HEK293 (cell line): ENCODE results near the gene GPR137C.

Source experiments
- CTCF ChIA-PET: fragments of 350-600 bp; formaldehyde crosslinking; extraction: SDS; loops from one replicate; lab custom pipeline; 2021; ENCODE audit warnings: antibody characterized with exemption; lab: Yijun Ruan, JAX
- POLR2A ChIA-PET: fragments of 300-600 bp; formaldehyde crosslinking; extraction: SDS; loops from one replicate; lab custom pipeline; 2020; ENCODE audit warnings: antibody characterized with exemption, inconsistent platforms; lab: Yijun Ruan, JAX
- H3K27ac ChIP-seq: fragments of 200-500 bp; sonication (Bioruptor generic); 2 replicates; pipeline ENCODE4 v1.5.1; 2014; ENCODE audit warnings: low read depth, low read length, control low read depth, inconsistent platforms; ENCODE audit errors: extremely low read depth
- H3K36me3 ChIP-seq, 2 experiments: fragments of 200-500 bp in 1 of 2; sonication (Bioruptor generic) in 1 of 2; 1 replicate in 1 of 2; 2 replicates in 1 of 2; pipeline ENCODE4 v1.5.1; 2014 to 2017; ENCODE audit warnings: inconsistent platforms in 2 of 2, low read length in 2 of 2; ENCODE audit not compliant: control insufficient read depth in 2 of 2, insufficient read depth in 1 of 2
- H3K4me1 ChIP-seq: fragments of 200-500 bp; sonication (Bioruptor generic); 2 replicates; pipeline ENCODE4 v1.5.1; 2014; ENCODE audit warnings: mild to moderate bottlenecking, low read length, inconsistent platforms; ENCODE audit not compliant: control insufficient read depth, insufficient read depth
- H3K4me3 ChIP-seq: 2 replicates; pipeline ENCODE4 v1.5.1; 2011; ENCODE audit warnings: low read depth, mild to moderate bottlenecking, control low read depth, low read length, moderate library complexity
- H3K9me3 ChIP-seq: fragments of 200-500 bp; sonication (Bioruptor generic); 2 replicates; pipeline ENCODE4 v1.5.1; 2014; ENCODE audit warnings: low read depth, low read length, inconsistent platforms; ENCODE audit not compliant: control insufficient read depth, insufficient read depth
- GLI2 ChIP-seq: fragments of 450-650 bp; formaldehyde crosslinking; IDR thresholded peaks from 2 replicates; pipeline ENCODE4; 2017; ENCODE audit warnings: missing biosample characterization, missing genetic modification characterization, low read depth, borderline replicate concordance
- GLI4 ChIP-seq: fragments of 450-650 bp; formaldehyde crosslinking; IDR thresholded peaks from 2 replicates; pipeline ENCODE4 v1.5.1; 2016; ENCODE audit warnings: missing biosample characterization, missing genetic modification characterization
- GLIS1 ChIP-seq: fragments of 450-650 bp; formaldehyde crosslinking; IDR thresholded peaks from 2 replicates; pipeline ENCODE4 v1.5.1; 2016; ENCODE audit warnings: missing biosample characterization, missing genetic modification characterization
- PRDM1 ChIP-seq: fragments of 450-650 bp; formaldehyde crosslinking; IDR thresholded peaks from 2 replicates; pipeline ENCODE4; 2016; ENCODE audit warnings: missing biosample characterization, missing genetic modification characterization
- RBAK ChIP-seq: fragments of 450-650 bp; formaldehyde crosslinking; IDR thresholded peaks from 2 replicates; pipeline ENCODE4 v1.5.1; 2016; ENCODE audit warnings: missing biosample characterization, missing genetic modification characterization
- SP7 ChIP-seq: fragments of 450-650 bp; formaldehyde crosslinking; IDR thresholded peaks from 2 replicates; pipeline ENCODE4 v1.5.1; 2016; ENCODE audit warnings: missing biosample characterization, missing genetic modification characterization
- ZBTB7A ChIP-seq: fragments of 450-650 bp; formaldehyde crosslinking; IDR thresholded peaks from 2 replicates; pipeline ENCODE4 v1.5.1; 2016; ENCODE audit warnings: low read depth, missing biosample characterization, missing genetic modification characterization
- ZNF112 ChIP-seq: fragments of 450-650 bp; formaldehyde crosslinking; IDR thresholded peaks from 2 replicates; pipeline ENCODE4 v1.5.0; 2017; ENCODE audit warnings: missing biosample characterization, missing genetic modification characterization
- ZNF155 ChIP-seq: fragments of 450-650 bp; formaldehyde crosslinking; IDR thresholded peaks from 2 replicates; pipeline ENCODE4 v1.5.1; 2016; ENCODE audit warnings: missing biosample characterization, missing genetic modification characterization
- ZNF184 ChIP-seq: fragments of 450-650 bp; IDR thresholded peaks from 2 replicates; pipeline ENCODE4 v1.5.1; 2018; ENCODE audit warnings: missing biosample characterization, mild to moderate bottlenecking, missing genetic modification characterization
- ZNF202 ChIP-seq: fragments of 450-650 bp; formaldehyde crosslinking; IDR thresholded peaks from 2 replicates; pipeline ENCODE4 v1.5.1; 2016; ENCODE audit warnings: missing biosample characterization, missing genetic modification characterization, borderline replicate concordance
- ZNF221 ChIP-seq: fragments of 450-650 bp; formaldehyde crosslinking; IDR thresholded peaks from 2 replicates; pipeline ENCODE4 v1.5.1; 2017; ENCODE audit warnings: missing biosample characterization, missing genetic modification characterization, borderline replicate concordance
- ZNF596 ChIP-seq: fragments of 450-650 bp; IDR thresholded peaks from 2 replicates; pipeline ENCODE4 v1.5.0; 2018; ENCODE audit warnings: missing biosample characterization, mild to moderate bottlenecking, missing genetic modification characterization, moderate library complexity
- ZNF624 ChIP-seq: fragments of 450-650 bp; formaldehyde crosslinking; IDR thresholded peaks from 2 replicates; pipeline ENCODE4 v1.5.1; 2017; ENCODE audit warnings: missing biosample characterization, missing genetic modification characterization
- ZNF707 ChIP-seq: fragments of 450-650 bp; formaldehyde crosslinking; IDR thresholded peaks from 2 replicates; pipeline ENCODE4 v1.5.1; 2016; ENCODE audit warnings: missing biosample characterization, missing genetic modification characterization
- TF ChIP-seq, protein P1 (sequence below): fragments of 450-650 bp; formaldehyde crosslinking; optimal IDR thresholded peaks from 2 replicates; pipeline ENCODE3; 2016; ENCODE audit warnings: missing biosample characterization, mild to moderate bottlenecking, missing genetic modification characterization
- TF ChIP-seq, protein P2 (sequence below): fragments of 450-650 bp; formaldehyde crosslinking; IDR thresholded peaks from 2 replicates; pipeline ENCODE4 v1.5.1; 2017; ENCODE audit warnings: missing biosample characterization, missing genetic modification characterization
- TF ChIP-seq, protein P3 (sequence below): fragments of 450-650 bp; formaldehyde crosslinking; IDR thresholded peaks from 2 replicates; pipeline ENCODE4 v1.5.1; 2017; ENCODE audit warnings: missing biosample characterization, missing genetic modification characterization
- TF ChIP-seq, protein P4 (sequence below): fragments of 450-650 bp; formaldehyde crosslinking; conservative IDR thresholded peaks from 2 replicates; pipeline ENCODE4 v1.5.1; 2016; ENCODE audit warnings: low read depth, missing biosample characterization, missing genetic modification characterization

Gene GPR137C

DNA sequence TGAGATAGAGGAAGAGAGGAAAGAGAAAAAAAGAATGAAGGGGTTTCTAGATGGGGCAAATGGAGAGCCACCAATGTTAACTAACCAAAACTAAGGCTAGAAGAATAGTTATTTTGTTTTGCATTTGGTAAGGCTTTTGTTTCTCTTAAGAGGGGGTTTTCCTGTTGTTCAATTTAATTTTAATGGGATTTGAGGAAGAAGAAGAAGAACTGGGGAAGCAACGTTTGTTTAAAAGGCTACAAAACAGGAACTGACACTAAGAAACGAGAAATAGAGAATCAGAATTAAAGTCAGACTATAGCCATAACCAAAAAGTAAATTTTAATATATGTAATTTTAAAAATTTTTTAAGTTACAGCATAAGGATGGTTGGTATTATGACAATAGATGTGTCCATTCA lies 14.0 kb upstream of the GPR137C start:
- CTCF ChIA-PET, result no interaction called here
- no peaks in the 10 kb centered on the region for H3K4me1 ChIP-seq

DNA sequence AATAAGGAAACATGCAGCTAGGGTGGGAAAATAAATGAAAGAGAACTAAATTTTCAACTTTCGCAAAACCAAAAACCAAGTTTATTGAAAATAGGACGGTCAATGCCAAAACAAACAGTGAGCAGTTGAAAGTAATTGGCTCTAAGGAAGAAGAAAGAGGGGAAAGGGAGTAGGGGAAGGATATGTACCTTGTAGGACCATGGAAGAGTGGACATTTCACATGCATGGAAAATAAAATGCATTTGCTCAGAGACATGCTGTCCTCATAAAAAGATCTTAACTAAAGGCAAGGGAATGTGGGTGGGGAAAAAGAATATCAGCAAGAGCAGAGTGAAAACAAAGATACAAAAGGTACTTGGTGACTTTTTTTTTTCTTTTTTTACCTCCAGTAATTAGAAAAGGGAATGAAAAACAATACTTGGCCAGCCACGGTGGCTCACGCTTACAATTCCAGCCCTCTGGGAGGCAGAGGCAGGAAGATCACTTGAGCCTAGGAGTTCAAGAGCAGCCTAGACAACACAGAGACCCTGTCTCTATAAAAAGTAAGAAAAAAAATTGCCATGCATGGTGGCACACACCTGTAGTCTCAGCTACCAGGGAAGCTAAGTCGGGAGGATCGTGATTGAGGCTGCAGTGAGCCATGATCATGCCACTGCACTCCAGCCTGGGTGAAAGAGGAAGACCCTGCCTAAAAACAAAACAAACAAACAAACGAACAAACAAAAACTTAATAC lies 6.9 kb upstream of the GPR137C start:
- Histone ChIP-seq H3K27ac (no peak overlapping the region), H3K36me3 (peaks cover 15 to 23% of the 10 kb centered on the region in 2 experiments; a peak in 2 of 3 replicates), H3K4me1 (peaks cover 8% of the 10 kb centered on the region), H3K4me3 (no peak overlapping the region)
- ChIA-PET CTCF (interaction anchor here (0.6 to 1.3 kb wide), 4 partner anchors 16 to 1956 kb away, joined by 3 to 4 read pairs (median 3); no protein-coding TSS in a partner anchor), POLR2A (no interaction called here)
- TF ChIP-seq, protein P1, sequence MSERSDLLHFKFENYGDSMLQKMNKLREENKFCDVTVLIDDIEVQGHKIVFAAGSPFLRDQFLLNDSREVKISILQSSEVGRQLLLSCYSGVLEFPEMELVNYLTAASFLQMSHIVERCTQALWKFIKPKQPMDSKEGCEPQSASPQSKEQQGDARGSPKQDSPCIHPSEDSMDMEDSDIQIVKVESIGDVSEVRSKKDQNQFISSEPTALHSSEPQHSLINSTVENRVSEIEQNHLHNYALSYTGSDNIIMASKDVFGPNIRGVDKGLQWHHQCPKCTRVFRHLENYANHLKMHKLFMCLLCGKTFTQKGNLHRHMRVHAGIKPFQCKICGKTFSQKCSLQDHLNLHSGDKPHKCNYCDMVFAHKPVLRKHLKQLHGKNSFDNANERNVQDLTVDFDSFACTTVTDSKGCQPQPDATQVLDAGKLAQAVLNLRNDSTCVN, result no peak
- peak; percentile 71 for TF ChIP-seq PRDM1 (tag by site-specific recombination)
- TF ChIP-seq, all 188 proteins: peak for 1
- H3K9me3 ChIP-seq, result no peaks in the 10 kb centered on the region

More for the DNA sequence above, 14.0 kb upstream of the GPR137C start:
- TF ChIP-seq, protein P2, sequence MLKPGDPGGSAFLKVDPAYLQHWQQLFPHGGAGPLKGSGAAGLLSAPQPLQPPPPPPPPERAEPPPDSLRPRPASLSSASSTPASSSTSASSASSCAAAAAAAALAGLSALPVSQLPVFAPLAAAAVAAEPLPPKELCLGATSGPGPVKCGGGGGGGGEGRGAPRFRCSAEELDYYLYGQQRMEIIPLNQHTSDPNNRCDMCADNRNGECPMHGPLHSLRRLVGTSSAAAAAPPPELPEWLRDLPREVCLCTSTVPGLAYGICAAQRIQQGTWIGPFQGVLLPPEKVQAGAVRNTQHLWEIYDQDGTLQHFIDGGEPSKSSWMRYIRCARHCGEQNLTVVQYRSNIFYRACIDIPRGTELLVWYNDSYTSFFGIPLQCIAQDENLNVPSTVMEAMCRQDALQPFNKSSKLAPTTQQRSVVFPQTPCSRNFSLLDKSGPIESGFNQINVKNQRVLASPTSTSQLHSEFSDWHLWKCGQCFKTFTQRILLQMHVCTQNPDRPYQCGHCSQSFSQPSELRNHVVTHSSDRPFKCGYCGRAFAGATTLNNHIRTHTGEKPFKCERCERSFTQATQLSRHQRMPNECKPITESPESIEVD, result no peak
- TF ChIP-seq, protein P3, sequence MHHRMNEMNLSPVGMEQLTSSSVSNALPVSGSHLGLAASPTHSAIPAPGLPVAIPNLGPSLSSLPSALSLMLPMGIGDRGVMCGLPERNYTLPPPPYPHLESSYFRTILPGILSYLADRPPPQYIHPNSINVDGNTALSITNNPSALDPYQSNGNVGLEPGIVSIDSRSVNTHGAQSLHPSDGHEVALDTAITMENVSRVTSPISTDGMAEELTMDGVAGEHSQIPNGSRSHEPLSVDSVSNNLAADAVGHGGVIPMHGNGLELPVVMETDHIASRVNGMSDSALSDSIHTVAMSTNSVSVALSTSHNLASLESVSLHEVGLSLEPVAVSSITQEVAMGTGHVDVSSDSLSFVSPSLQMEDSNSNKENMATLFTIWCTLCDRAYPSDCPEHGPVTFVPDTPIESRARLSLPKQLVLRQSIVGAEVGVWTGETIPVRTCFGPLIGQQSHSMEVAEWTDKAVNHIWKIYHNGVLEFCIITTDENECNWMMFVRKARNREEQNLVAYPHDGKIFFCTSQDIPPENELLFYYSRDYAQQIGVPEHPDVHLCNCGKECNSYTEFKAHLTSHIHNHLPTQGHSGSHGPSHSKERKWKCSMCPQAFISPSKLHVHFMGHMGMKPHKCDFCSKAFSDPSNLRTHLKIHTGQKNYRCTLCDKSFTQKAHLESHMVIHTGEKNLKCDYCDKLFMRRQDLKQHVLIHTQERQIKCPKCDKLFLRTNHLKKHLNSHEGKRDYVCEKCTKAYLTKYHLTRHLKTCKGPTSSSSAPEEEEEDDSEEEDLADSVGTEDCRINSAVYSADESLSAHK, result no peak
- TF ChIP-seq, protein P4, sequence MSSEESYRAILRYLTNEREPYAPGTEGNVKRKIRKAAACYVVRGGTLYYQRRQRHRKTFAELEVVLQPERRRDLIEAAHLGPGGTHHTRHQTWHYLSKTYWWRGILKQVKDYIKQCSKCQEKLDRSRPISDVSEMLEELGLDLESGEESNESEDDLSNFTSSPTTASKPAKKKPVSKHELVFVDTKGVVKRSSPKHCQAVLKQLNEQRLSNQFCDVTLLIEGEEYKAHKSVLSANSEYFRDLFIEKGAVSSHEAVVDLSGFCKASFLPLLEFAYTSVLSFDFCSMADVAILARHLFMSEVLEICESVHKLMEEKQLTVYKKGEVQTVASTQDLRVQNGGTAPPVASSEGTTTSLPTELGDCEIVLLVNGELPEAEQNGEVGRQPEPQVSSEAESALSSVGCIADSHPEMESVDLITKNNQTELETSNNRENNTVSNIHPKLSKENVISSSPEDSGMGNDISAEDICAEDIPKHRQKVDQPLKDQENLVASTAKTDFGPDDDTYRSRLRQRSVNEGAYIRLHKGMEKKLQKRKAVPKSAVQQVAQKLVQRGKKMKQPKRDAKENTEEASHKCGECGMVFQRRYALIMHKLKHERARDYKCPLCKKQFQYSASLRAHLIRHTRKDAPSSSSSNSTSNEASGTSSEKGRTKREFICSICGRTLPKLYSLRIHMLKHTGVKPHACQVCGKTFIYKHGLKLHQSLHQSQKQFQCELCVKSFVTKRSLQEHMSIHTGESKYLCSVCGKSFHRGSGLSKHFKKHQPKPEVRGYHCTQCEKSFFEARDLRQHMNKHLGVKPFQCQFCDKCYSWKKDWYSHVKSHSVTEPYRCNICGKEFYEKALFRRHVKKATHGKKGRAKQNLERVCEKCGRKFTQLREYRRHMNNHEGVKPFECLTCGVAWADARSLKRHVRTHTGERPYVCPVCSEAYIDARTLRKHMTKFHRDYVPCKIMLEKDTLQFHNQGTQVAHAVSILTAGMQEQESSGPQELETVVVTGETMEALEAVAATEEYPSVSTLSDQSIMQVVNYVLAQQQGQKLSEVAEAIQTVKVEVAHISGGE (tag by site-specific recombination), result no peak
- no peak for TF ChIP-seq ZNF155 (tag by site-specific recombination)
- no peak for TF ChIP-seq GLI2 (tag by site-specific recombination)
- no peak for TF ChIP-seq SP7 (tag by site-specific recombination)
- no peak for TF ChIP-seq GLI4
- TF ChIP-seq ZNF112 (tag by site-specific recombination), result no peak
- no peak for TF ChIP-seq ZNF184
- no peak for TF ChIP-seq GLIS1 (tag by site-specific recombination)
- no peak for TF ChIP-seq ZNF624
- no peak for TF ChIP-seq ZBTB7A (tag by site-specific recombination)
- no peak for TF ChIP-seq ZNF221 (tag by site-specific recombination)
- no peak for TF ChIP-seq ZNF202 (tag by site-specific recombination)
- no peak for TF ChIP-seq ZNF707 (tag by site-specific recombination)
- TF ChIP-seq ZNF596 (tag by site-specific recombination), result no peak
- no peak for TF ChIP-seq RBAK (tag by site-specific recombination)
- Histone ChIP-seq H3K36me3 (peaks cover 55 to 78% of the 10 kb centered on the region in 2 experiments), H3K27ac (no peak overlapping the region), H3K4me3 (no peak overlapping the region), H3K9me3 (no peaks in the 10 kb centered on the region)
- POLR2A ChIA-PET, result no interaction called here
